BE2C (cell line): ENCODE results near the gene ACSM2B.

Experiments used
- DNase-seq: peaks from one replicate; pipeline ENCODE4 v3.0.0-alpha.2; 2020
- H3K27me3 ChIP-seq: fragments of 250-450 bp; sonication (Bioruptor Pico); 2 replicates; pipeline ENCODE4 v1.5.1; 2020; ENCODE audit warnings: mild to moderate bottlenecking
- H3K36me3 ChIP-seq: fragments of 250-450 bp; sonication (Bioruptor Pico); 2 replicates; pipeline ENCODE4 v1.5.1; 2020; ENCODE audit warnings: mild to moderate bottlenecking
- H3K4me1 ChIP-seq: fragments of 250-450 bp; sonication (Bioruptor Pico); 2 replicates; pipeline ENCODE4 v1.5.1; 2020
- H3K4me3 ChIP-seq: 2 replicates; pipeline ENCODE4 v1.5.1; 2011; ENCODE audit warnings: low read depth, low read length
- H3K9me3 ChIP-seq: fragments of 250-450 bp; sonication (Bioruptor Pico); 2 replicates; pipeline ENCODE4 v1.5.1; 2020
- TF ChIP-seq, protein P1 (sequence below): IDR thresholded peaks from 2 replicates; pipeline ENCODE4 v1.5.1; 2012; ENCODE audit warnings: mild to moderate bottlenecking, low read depth, low read length

The ACSM2B gene

DNA sequence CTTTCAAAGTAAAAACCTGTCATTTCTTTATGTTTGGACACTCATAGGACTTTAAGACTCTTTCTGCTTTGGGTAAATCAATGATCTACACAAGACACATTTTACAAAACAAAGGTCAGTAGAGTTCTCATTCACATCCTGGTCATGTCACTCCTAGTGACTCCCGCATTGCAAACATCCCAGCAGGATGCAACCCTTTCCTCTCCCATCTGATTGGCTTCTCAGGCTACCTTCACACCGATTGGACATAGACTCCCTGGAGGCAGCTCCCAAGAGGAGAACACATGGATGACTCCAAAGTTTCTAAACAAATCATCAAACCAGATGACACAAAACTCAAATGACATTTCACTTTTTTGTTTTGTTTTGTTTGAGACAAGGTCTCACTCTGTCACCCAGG lies 43.8 kb upstream of the ACSM2B start:
- Histone ChIP-seq H3K4me3 (no peak overlapping the region), H3K9me3 (no peaks in the 10 kb centered on the region), H3K4me1 (no peaks in the 10 kb centered on the region), H3K36me3 (no peaks in the 10 kb centered on the region), H3K27me3 (no peaks in the 10 kb centered on the region)
- TF ChIP-seq, protein P1, sequence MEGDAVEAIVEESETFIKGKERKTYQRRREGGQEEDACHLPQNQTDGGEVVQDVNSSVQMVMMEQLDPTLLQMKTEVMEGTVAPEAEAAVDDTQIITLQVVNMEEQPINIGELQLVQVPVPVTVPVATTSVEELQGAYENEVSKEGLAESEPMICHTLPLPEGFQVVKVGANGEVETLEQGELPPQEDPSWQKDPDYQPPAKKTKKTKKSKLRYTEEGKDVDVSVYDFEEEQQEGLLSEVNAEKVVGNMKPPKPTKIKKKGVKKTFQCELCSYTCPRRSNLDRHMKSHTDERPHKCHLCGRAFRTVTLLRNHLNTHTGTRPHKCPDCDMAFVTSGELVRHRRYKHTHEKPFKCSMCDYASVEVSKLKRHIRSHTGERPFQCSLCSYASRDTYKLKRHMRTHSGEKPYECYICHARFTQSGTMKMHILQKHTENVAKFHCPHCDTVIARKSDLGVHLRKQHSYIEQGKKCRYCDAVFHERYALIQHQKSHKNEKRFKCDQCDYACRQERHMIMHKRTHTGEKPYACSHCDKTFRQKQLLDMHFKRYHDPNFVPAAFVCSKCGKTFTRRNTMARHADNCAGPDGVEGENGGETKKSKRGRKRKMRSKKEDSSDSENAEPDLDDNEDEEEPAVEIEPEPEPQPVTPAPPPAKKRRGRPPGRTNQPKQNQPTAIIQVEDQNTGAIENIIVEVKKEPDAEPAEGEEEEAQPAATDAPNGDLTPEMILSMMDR: no peak
- DNase-seq: no peak

- TF ChIP-seq, protein P1: no peak
- Histone ChIP-seq H3K4me1 (no peaks in the 10 kb centered on the region), H3K9me3 (no peaks in the 10 kb centered on the region), H3K27me3 (no peaks in the 10 kb centered on the region), H3K36me3 (no peaks in the 10 kb centered on the region), H3K4me3 (no peak overlapping the region)
- no peak for DNase-seq
Measured at GRCh38 chr16:20617271-20617670, 41.1 kb upstream of the ACSM2B start.

GRCh38 chr16:20614186-20615141 lies 38.3 kb upstream of the ACSM2B start:
- DNase-seq: no peak
- TF ChIP-seq, protein P1: no peak
- no peaks in the 10 kb centered on the region for H3K36me3 ChIP-seq
- H3K9me3 ChIP-seq: no peaks in the 10 kb centered on the region
- H3K4me1 ChIP-seq: no peaks in the 10 kb centered on the region
- no peaks in the 10 kb centered on the region for H3K27me3 ChIP-seq
- no peak overlapping the region for H3K4me3 ChIP-seq

DNA sequence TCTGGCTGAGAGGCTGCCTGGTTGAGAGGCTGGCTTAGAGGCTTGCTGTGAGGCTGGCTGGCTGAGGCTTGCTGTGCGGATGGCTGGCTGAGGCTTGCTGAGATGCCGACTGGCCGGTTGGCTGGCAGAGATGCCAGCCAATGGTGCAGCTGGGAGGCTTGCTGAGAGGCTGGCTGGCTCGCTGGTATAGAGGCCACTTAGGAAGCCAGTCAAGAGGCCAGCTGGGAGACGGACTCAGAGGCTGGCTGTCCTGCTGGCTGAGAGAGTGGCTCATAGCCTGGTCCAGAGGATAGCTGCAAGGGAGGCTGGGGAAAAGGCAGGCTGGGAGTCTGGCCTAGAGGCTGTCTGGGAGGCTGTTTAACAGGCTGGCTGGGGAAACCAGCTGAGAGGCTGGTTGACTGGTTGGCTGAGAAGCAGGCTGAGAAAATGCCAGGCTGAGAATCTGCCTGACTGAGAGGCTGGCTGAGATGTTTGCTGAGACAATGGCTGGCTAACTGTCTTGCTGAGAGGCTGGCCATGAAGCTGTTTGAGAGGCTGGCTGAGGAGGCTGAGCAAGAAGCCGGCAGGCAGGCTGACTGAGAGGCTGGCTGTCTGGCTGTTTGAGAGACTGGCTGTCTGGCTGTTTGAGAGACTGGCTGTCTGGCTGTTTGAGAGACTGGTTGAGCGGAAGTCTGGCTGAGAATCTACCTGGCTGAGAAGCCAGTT lies 37.5 kb upstream of the ACSM2B start:
- no peaks in the 10 kb centered on the region for H3K36me3 ChIP-seq
- no peak overlapping the region for H3K4me3 ChIP-seq
- DNase-seq: no peak
- TF ChIP-seq, protein P1: no peak
- H3K27me3 ChIP-seq: no peaks in the 10 kb centered on the region
- H3K4me1 ChIP-seq: no peaks in the 10 kb centered on the region
- H3K9me3 ChIP-seq: no peaks in the 10 kb centered on the region

GRCh38 chr16:20612551-20613480 lies 36.6 kb upstream of the ACSM2B start:
- Histone ChIP-seq H3K4me1 (no peaks in the 10 kb centered on the region), H3K27me3 (no peaks in the 10 kb centered on the region), H3K36me3 (no peaks in the 10 kb centered on the region), H3K4me3 (no peak overlapping the region), H3K9me3 (no peaks in the 10 kb centered on the region)
- TF ChIP-seq, protein P1: no peak
- DNase-seq: no peak
